CD4-positive, alpha-beta T cell treated with Interleukin-12 subunit alpha and Interleukin-12 subunit beta, for 1 hour (primary cell): Measurements from ENCODE around the gene DPP9.
"Not testable (repeated sequence)": the region's sequence is repeated elsewhere in the genome, so short reads cannot be mapped to it uniquely, and the experiment has no call there.

Experiments used
- DNase-seq: peaks from one replicate; pipeline ENCODE4 v3.0.0-alpha.2; 2020

DPP9 gene

GRCh38 chr19:4723595-4724514 is at the start of gene DPP9:
TSS of gene DPP9 (minus strand) at chr19:4723842. CDS start at chr19:4719906, 3,936 bp downstream.
- DNase-seq = peak; percentile 99

- no peak for DNase-seq
Observed at GRCh38 chr19:4773047-4773640, 49.5 kb upstream of the DPP9 start.

GRCh38 chr19:4772566-4772965 is 48.9 kb upstream of the DPP9 start:
- no peak for DNase-seq

- DNase-seq = peak; percentile 78
Observed at GRCh38 chr19:4768934-4769777, 45.5 kb upstream of the DPP9 start.

GRCh38 chr19:4764393-4764660 is 40.7 kb upstream of the DPP9 start:
- no peak for DNase-seq

- no peak for DNase-seq
Observed at GRCh38 chr19:4763021-4763420, 39.4 kb upstream of the DPP9 start.

- no peak for DNase-seq
Observed at GRCh38 chr19:4760285-4760650, 36.6 kb upstream of the DPP9 start.

- peak; percentile 76 for DNase-seq
Observed at GRCh38 chr19:4759388-4760284, 36.0 kb upstream of the DPP9 start.

GRCh38 chr19:4758659-4759058 is 35.0 kb upstream of the DPP9 start:
- no peak for DNase-seq

- no peak for DNase-seq
Observed at GRCh38 chr19:4758082-4758481, 34.4 kb upstream of the DPP9 start.

- no peak for DNase-seq
Observed at GRCh38 chr19:4755459-4755858, 31.8 kb upstream of the DPP9 start.

- DNase-seq = no peak
Observed at GRCh38 chr19:4754248-4754647, 30.6 kb upstream of the DPP9 start.

GRCh38 chr19:4749870-4750590 is 26.4 kb upstream of the DPP9 start:
- no peak for DNase-seq

GRCh38 chr19:4748589-4748988 is 24.9 kb upstream of the DPP9 start:
- DNase-seq = no peak

- no peak for DNase-seq
Observed at GRCh38 chr19:4748185-4748584, 24.5 kb upstream of the DPP9 start.

- no peak for DNase-seq
Observed at GRCh38 chr19:4745986-4746385, 22.3 kb upstream of the DPP9 start.

GRCh38 chr19:4745175-4745574 is 21.5 kb upstream of the DPP9 start:
- DNase-seq = not testable (repeated sequence)

- no peak for DNase-seq
Observed at GRCh38 chr19:4744451-4745174, 21.0 kb upstream of the DPP9 start.

- no peak for DNase-seq
Observed at GRCh38 chr19:4742723-4743646, 19.3 kb upstream of the DPP9 start.

- DNase-seq = no peak
Observed at GRCh38 chr19:4740092-4740491, 16.4 kb upstream of the DPP9 start.
